NCI-H82 treated with DMSO at 0.1 percent for 48 hours (cell line): ENCODE data around the gene TMEM132C.

Experiments used
- DNase-seq: peaks from one replicate; lab custom pipeline; 2025; ENCODE audit not compliant: unreplicated experiment; lab: John Stamatoyannopoulos, UW

Gene TMEM132C

DNA sequence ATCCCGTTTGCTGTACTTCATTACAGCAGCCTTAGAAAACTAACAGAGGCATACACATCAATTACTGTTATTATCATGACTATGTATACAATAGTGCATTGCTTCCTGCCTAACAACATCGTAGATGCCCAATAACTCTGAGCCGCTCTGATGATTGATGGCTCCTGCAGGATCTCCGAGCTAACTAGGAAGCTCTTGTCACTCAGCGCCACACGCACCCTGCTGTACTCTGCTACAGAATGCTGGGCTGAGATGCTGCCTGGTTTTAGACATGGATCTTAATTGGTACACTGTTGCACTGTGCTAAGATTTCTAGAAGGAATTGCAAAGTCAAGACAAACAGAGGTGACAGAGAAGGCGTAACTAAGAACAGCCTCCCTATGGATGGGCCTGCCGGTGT lies 387.5 kb downstream of the TMEM132C start:
- no peak for DNase-seq

DNA sequence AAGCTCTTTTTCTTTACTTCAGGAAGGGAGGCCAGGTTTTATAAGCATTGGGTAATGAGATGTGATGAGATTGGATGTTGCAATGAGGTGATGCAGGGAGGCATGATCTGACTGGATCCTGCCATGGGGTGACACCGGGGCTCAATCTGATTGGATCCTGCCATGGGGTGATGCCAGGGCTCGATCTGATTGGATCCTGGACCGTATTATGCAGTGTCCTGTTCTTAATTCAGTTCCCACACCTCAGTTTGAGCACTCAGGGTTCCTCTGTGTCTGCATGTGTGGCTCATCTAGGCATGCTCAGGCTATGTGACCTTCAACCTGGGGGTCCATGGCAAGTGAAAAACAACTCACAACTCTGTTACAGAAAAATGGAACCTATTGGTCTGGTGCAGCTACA lies 390.4 kb downstream of the TMEM132C start:
- no peak for DNase-seq

DNA sequence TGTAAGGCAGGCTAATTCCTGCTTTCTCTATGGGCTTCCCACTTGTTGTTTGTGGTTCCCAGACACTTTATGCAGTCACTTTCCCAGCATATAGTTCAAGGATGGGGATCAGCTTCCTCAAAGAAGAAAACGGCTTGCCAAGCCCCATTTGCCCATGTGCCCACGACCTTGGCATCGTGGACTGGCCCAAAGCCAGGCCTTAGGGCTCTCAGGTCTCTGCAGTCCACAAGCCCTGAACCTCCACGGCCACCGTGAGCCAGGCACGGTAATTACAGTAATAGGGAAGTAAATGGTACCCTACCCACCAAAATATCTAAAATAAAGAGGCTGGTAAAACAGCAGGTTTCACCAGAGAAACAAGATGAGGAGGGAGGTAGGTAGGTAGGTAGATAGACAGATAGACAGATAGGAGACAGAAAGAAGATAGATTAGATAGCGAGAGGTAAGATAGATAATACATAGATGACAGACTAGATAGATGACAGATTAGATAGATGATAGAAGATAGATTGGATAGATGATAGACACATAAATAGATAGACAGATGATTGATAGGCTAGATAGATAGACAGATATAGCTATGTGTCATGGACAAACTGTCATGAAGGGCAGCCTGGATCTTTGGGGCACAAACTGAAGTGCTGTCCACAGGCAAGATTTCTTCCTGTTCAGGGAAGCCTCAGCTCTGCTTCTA lies 393.7 kb downstream of the TMEM132C start:
- DNase-seq = no peak

DNA sequence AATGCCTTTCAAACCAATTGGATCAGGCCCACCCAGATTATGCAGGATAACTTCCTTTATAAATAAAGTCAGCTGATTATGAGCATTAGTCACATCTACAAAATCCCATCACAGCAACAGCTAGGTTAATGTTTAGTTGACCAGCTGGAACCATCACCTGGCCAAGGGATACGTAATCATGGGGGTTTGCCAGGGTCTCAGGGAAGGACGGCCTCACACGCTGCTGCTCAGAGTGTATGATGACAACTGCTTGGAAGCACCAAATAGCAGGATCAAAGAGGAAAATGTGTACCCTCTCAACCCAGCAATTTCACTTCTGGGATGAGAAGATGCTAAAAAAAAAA lies 394.2 kb downstream of the TMEM132C start:
- peak; percentile 95 for DNase-seq

DNA sequence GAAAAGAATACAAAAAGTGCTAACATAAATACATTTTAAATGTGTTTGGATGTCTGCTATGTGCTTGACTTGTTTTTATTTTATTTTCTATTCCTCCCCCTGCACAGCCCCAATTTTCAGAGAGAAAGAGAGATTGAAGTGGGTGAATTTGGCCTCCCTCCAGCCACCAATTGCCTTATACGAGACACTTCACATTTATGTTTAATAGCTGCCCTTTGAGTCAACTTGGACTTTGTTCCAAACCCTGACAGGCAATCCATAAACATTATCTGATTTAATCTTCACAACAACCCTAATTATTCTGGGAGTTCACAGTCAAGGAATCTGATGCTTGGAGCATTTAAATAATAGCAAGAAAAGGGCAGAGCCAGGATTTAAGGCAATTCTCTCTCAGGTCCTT lies 395.1 kb downstream of the TMEM132C start:
- DNase-seq = no peak

DNA sequence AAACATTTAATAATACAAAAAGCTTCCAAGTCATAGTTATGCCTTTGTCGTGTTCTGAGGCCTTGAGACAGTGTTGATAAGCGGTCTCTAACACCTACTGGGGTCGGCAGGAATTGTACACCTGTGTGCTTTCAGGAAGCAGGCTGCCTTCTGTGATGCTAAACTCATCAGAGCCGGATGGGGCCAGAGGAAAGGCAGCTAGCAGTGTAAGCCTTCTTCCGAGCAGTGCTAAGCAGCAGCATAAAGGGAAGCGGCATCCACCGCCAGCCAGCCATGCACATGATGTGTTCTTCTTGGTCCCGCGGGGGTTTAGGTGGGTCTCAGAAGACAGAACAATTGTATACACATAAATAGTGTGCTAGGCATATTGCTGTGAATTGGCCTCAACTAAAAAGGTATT lies 397.5 kb downstream of the TMEM132C start:
- DNase-seq = no peak

DNA sequence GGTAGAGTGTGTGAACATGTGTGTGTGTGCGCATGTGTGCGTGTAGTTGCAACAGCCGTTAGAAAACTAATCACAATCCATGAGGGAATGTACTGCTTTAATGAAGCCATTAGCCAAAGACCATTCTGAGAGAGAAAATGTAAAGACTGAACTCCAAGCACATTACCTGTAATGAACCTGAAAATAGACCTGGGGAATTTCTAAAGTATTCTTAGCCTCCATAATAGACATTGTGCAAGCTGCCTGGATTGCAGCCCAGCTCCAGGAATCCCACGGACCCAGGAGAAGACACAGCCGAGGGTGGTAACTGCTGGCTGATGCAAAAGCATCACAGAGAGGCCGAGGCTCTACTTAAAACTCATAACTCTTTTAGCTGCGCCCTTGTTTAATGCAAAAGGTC lies 400.2 kb downstream of the TMEM132C start:
- no peak for DNase-seq

DNA sequence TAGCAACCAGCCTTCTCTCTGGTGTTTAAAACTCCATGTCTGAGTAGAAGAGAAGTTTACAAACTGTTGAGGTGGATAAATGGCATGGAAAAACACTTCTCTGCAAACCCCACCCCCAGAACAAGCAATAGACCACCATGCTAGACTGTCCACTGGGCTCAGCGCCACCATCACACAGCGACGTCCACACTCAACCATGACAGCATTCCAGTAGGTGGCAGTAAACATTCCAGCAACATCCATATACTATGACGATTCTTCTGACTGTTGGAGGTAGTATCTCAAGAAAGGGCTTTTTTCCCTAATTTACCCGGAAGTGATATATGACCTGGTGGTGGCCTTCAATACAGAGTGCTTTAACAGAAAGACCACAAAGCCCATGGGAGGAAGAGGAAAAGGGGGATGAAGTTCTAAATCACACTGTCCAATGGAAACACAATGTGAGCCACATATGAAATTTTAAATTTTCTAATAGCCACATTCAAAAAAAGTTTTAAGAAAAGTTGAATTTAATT lies 404.6 kb downstream of the TMEM132C start:
- no peak for DNase-seq

DNA sequence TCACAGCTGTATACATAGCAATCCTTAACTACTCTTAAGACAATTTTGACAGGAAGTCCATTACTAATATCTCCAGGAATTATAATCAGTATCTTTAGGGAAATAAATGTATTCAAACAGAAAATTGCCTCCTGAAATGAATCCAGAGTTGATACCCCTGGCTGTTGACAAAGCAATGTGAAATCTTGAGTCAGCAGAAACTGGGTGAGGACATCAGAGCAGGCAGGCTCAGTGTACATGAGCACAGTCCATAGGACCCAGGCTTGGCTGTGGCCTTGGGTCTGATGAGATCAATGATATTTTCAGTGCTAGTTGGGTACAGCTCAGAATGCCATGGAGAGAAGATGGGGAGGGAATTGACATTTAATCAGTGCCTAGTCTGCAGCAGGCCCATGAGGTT lies 405.5 kb downstream of the TMEM132C start:
- DNase-seq = no peak

DNA sequence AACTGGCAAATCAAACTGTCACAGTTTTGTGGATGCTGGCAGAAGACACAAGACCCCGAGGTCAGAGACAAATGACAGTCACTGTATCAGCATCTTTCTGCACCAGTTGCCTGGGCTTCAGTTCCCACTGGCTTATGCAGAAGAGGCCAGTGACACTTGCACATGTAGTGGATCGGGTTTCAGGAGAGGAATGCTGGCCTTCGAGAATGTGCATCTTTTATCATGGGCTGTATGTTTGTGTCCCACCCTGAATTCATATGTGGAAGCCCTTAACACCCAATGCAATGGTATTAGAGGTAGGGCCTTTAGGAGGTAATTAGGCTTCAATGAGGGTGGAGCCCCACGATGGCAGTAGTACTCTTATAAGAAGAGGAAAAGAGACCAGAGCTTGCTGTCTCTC lies 405.9 kb downstream of the TMEM132C start:
- DNase-seq = no peak

DNA sequence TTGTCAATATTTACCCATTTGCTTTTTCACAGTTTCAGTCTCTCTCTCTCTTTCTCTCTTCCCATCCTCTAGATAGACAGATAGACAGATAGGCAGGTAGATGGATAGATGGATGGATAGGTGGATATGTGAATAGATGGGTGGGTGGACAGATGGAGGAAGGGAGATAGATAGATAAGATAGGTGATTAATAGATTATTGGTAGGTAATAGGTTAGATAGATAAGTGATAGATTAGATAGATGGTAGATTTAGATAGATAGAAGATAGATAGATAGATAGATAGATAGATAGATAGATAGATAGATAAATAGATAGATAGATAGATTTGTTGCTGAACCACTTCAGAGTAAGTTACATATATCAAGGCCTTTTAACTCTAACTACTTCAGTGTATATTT lies 408.6 kb downstream of the TMEM132C start:
- no peak for DNase-seq

DNA sequence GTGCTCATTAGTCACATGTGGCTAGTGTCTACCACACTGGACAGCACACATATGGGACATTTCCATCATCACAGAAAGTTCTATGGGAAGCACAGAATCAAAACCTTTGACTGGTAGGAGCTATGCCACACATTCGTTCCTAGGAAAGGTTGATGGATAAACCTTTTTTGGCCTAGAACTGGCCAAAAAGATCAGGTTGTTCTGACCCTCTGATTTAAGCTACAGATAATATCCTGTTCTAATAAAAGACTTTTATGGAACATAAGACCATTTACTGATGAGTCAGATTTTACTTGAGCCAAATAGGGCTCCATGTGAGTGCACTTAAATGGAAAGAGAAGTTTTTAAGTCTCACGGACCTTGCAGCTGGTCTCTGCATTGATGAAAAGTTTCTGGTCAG lies 413.6 kb downstream of the TMEM132C start:
- no peak for DNase-seq

DNA sequence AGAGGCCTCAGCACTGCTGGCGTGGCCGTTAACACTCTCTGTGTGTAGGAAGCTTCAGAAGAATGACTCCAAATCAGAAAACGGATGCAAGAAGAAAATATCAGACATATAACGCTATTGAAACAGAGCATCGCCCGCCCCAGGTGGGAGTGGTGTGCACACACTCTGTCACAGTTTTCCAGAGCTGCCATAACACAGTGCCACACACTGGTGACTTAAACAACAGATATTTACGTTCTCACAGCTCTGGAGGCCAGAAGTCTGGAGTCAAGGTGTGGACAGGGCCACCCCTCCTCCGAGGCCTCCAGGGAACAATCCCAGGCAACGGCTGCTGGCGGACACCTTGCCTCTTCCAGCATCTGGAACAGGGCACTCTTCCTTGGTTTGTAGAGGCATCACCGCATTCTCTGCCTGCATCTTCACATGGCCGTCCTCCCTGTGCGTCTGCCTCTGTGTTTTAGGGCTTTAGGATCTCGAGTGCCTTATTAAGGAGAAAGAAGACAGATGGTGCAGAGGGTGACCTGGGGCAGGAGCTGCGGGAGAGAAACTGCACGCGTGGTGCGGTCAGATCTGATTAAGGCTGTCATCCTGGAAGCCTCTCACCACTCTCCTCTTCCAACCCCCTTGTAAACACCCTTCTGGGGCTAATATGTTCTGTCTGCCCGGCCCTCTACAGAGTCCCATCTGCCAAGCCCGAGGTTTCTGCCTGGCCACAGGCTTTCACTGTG lies 415.7 kb downstream of the TMEM132C start:
- peak; percentile 94 for DNase-seq

DNA sequence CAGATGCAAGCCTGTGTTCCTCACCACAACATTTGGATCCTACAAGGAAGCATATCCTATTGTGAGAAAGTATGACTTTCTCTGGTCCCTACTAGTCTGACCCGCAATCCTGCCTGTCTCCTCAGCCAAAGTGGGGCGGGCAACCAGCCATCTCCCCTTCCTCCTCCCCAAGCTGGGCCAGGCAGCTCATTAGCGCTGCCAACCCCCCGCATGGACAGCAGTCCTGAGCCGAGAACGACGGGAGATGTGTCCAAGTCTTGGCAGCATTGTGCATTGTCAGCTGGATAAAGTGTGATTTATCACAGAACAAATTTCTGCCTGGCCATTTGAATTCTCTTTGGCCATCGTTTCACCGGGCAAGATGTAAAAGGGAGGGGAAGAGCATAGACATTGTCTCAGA lies 417.4 kb downstream of the TMEM132C start:
- no peak for DNase-seq

DNA sequence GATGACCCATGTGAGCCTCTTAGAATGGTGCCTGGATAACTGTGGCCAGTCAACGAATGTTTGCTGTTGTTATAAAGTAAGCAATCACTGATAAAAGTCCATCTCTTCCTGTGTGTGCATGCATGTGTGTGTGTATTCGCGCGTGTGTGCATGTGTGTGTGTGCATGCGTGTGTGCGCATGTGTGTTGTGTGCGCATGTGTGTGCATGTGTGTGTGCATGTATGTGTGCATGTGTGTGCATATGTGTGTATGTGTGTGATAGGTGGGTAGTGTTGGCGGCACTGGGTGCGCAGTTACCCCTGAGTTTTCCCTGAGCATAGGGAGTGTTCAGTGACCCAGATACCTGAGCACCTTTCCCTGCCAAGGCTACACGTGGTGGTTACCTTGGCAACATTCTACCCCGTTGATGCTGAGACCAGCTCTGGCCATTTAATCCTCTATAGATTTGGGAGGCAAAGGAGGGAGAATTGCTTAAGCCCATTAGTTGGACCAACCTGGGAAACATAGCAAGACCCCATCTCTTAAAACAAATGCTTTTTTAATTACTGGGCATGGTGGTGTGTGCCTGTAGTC lies 419.0 kb downstream of the TMEM132C start:
- DNase-seq = no peak

DNA sequence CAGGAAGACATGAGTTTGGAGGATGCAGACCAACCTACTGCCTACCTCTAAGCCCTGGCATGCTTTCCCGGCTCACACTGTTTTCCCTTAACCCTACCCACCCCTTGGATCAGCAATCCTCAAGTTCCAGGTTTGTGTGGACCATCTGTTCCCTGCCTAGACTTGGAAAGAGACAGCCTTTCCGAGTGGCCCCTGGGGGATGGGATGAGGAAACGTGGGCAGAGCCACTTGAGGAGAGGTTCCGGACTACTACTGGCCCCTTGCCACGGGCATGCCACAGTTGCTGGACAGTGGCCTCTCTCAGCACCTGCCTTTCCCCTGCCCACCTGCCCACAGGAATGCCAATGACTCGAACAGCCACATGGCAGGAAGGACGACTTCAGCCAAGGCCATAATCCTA lies 420.9 kb downstream of the TMEM132C start:
- no peak for DNase-seq

DNA sequence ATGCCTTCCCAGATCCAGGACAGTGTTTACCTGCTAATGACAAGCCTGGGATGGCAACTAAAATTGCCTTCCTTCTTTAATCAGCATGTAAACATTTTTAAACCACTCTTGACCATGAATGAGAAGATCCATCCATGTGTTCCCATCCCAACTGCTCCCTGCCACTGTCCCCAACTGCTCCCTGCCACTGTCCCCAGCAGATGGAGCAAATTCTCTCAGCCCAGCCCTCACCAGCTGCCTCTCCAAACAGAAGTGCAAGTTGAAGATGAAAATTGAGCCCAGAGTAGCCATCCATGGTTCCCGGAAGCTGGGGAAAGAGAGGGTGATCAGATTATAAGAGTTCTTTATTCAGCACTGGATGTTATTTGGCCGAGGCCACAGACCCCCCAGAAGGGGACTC lies 423.7 kb downstream of the TMEM132C start:
- DNase-seq = peak; percentile 16

DNA sequence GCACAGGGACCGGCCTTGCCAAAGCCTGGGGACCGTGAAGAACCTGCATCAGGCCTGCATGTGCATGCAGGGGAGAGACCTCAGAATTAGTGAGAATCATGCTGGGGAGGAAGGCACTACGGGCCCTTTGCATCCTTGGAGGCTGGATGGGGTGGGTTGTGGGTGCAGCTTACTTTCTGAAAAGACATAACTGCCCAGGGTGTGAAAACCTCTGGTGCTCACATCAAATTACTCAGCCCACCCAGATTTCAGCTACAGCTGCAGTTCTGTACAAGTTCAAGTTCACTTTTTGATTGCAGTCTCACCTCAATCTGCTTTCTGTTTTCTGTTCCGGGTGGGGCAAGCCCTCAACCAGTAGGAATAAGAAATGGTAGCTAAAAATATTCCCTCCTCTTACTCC lies 426.1 kb downstream of the TMEM132C start:
- DNase-seq = no peak

DNA sequence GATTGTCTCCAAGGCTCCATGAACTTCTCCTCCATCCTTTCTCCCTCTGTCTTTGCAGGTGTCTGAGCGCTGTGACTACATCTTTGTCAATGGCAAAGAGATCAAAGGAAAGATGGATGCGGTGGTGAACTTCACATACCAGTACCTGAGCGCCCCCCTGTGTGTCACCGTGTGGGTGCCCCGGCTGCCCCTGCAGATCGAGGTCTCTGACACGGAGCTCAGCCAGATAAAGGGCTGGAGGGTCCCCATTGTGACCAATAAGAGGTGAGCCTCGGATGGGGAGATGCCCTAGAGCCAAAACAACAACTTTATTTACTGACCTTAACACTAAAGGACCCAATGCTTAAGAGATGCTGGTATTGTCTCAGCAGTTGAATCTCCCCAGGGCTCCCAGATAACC lies 426.8 kb downstream of the TMEM132C start:
- peak; percentile 18 for DNase-seq

DNA sequence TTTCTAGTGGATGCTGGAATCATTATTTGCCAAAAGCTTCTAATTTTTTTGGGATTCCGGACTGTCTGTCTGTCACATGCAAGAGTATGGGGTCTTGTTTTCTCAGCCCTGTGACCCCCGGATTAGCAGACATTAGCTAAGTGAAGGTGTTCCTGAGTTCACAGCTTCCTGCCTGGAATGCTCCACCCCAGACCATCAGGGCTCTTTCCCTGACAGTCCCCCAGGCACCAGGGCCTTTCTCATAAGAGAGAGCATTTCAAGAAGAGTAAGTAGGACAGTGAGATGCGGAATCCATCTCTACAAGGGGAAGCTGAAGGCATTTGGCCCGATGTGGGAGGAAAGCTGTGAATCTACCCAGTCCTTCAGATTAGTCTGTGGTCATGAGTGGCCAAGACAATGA lies 427.5 kb downstream of the TMEM132C start:
- DNase-seq = no peak

DNA sequence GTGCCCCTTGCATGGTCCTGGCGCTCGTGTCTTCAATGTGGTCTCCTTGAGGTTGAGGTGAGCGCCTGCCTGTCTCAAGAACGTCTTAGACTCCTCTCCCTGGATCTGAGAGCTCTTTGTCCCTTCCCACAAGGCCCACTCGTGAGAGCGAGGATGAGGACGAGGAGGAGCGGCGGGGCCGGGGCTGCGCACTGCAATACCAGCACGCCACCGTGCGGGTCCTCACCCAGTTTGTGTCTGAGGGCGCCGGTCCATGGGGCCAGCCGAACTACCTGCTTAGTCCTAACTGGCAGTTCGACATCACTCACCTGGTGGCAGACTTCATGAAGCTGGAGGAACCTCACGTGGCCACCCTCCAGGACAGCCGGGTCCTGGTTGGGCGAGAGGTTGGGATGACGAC lies 428.7 kb downstream of the TMEM132C start:
- no peak for DNase-seq

DNA sequence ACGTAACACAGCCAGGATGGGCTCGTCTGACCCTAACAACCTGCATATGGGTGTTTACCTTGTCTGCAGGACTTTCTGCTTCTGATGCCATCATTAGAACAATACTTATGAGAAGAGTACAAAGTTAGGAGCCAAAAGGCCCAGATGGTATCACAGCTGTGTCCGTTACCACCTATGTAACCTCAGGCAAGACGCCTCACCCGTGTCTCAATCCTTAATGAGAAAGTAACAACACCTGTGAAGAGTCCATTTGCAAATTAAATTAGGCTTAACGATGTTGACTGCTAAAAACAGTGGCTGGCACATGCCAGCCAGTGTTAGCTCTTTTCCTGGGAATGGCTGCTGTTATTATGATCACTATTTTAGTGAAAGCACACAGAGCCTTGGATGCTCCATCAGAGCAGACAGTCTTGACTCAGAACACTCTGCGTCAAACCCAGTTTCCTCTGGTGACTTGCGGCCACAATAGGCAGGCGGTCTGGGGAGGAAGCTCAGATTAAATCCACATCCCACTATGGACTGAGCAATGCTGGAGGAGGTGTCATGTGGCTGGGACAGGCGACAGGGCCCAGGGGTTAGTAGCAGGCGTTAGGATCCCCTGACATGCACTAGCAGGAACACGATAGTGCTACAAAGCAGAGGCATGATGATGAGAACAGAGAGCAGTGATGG lies 431.5 kb downstream of the TMEM132C start:
- no peak for DNase-seq
